H1 (cell line): ENCODE measurements around the gene TNP2. TPM values are rescaled to one million over a fixed set of nuclear protein-coding genes. Genes with fewer than 3 reads are reported as not detected.

Source experiments
- CTCF ChIA-PET: fragments of 300-600 bp; sonication (Branson Sonifier 250); formaldehyde crosslinking; loops from one replicate; lab custom pipeline; 2021; ENCODE audit not compliant: partially characterized antibody; lab: Charles Lee
- POLR2A ChIA-PET: fragments of 300-600 bp; sonication (Branson Sonifier 250); formaldehyde crosslinking; loops from one replicate; lab custom pipeline; 2021; ENCODE audit warnings: inconsistent platforms; ENCODE audit not compliant: partially characterized antibody; lab: Charles Lee
- DNase-seq, 2 experiments: peaks; one replicate each; pipeline versions ENCODE4 v3.0.0 to v3.0.0-alpha.2; 2010 to 2022; ENCODE audit warnings: low spot score in 2 of 2, low read depth in 1 of 2, mixed read lengths in 1 of 2
- FAIRE-seq: peaks from 2 replicates; lab custom pipeline; 2011; peaks lifted over from hg19 to GRCh38; lab: Jason Lieb, UNC
- H2AFZ ChIP-seq: 2 replicates; pipeline ENCODE4 v1.8.1; 2012; ENCODE audit warnings: low read length, inconsistent platforms
- H2AK5ac ChIP-seq: 2 replicates; pipeline ENCODE4 v1.6.1; 2013; ENCODE audit warnings: low read depth, low read length
- H2BK120ac ChIP-seq: replicated peaks from 2 replicates; pipeline ENCODE3; 2013; ENCODE audit warnings: low read depth, low read length, inconsistent platforms
- H2BK12ac ChIP-seq: 2 replicates; pipeline ENCODE4 v1.6.1; 2013; ENCODE audit warnings: low read depth, low read length
- H2BK15ac ChIP-seq: 2 replicates; pipeline ENCODE4 v1.6.1; 2013; ENCODE audit warnings: low read length
- H2BK20ac ChIP-seq: 2 replicates; pipeline ENCODE4 v1.6.1; 2013; ENCODE audit warnings: low read length
- H2BK5ac ChIP-seq: 2 replicates; pipeline ENCODE4 v1.6.1; 2013; ENCODE audit warnings: low read depth, low read length
- H3K14ac ChIP-seq: 2 replicates; pipeline ENCODE4 v1.6.1; 2013; ENCODE audit warnings: inconsistent platforms; ENCODE audit not compliant: insufficient read length
- H3K18ac ChIP-seq: 2 replicates; pipeline ENCODE4 v1.6.1; 2013; ENCODE audit warnings: low read length; ENCODE audit errors: extremely low read depth
- H3K23ac ChIP-seq: 2 replicates; pipeline ENCODE4 v1.6.1; 2013; ENCODE audit warnings: inconsistent platforms; ENCODE audit not compliant: insufficient read length
- H3K23me2 ChIP-seq: 2 replicates; pipeline ENCODE4 v1.6.1; 2013; ENCODE audit warnings: low read depth, low read length
- H3K27ac ChIP-seq: 2 replicates; pipeline ENCODE4 v1.6.1; 2011; ENCODE audit warnings: low read depth, low read length, inconsistent platforms
- H3K27me3 ChIP-seq, 4 experiments: replicated peaks in 1 of 4; 1 replicate in 1 of 4; 2 replicates in 3 of 4; pipeline versions ENCODE4 v1.6.1 to v1.8.1; 2011 to 2013; ENCODE audit warnings: low read length in 3 of 4, mild to moderate bottlenecking in 3 of 4, inconsistent platforms in 2 of 4, mixed read lengths in 2 of 4, moderate library complexity in 1 of 4; ENCODE audit not compliant: control insufficient read depth in 3 of 4, insufficient read depth in 3 of 4; ENCODE audit errors: extremely low read depth in 1 of 4
- H3K36me3 ChIP-seq, 4 experiments: 2 replicates each; pipeline versions ENCODE4 v1.6.1 to v1.8.1; 2011 to 2013; ENCODE audit warnings: mild to moderate bottlenecking in 4 of 4, low read length in 3 of 4, moderate library complexity in 2 of 4, control low read depth in 1 of 4, inconsistent platforms in 1 of 4; ENCODE audit not compliant: insufficient read depth in 4 of 4, control insufficient read depth in 2 of 4
- H3K4ac ChIP-seq: replicated peaks from 2 replicates; pipeline ENCODE3; 2013; ENCODE audit warnings: low read length, low read depth, mixed read lengths, inconsistent platforms; ENCODE audit not compliant: insufficient read length
- H3K4me1 ChIP-seq, 4 experiments: replicated peaks in 1 of 4; 1 replicate in 1 of 4; 2 replicates in 3 of 4; pipeline versions ENCODE4 v1.6.1 to v1.8.1; 2011 to 2013; ENCODE audit warnings: low read length in 3 of 4, inconsistent platforms in 2 of 4, mixed read lengths in 1 of 4; ENCODE audit not compliant: insufficient read depth in 4 of 4, control insufficient read depth in 3 of 4
- H3K4me2 ChIP-seq, 2 experiments: 2 replicates each; pipeline versions ENCODE4 v1.6.1 to v1.8.1; 2011 to 2013; ENCODE audit warnings: low read depth in 2 of 2, low read length in 2 of 2, control low read depth in 1 of 2, inconsistent platforms in 1 of 2, mild to moderate bottlenecking in 1 of 2; ENCODE audit not compliant: insufficient read depth in 1 of 2
- H3K4me3 ChIP-seq, 4 experiments: fragments of 200-600, 300-600 bp in 1 of 4; sonication (generic), shearing (Covaris generic), sonication (Bioruptor Twin) in 1 of 4; 2 replicates each; pipeline versions ENCODE4 v1.5.1 to v1.8.1; 2011 to 2016; ENCODE audit warnings: low read length in 4 of 4, low read depth in 3 of 4, control low read depth in 2 of 4, inconsistent platforms in 2 of 4, mild to moderate bottlenecking in 2 of 4, mixed read lengths in 1 of 4, moderate library complexity in 1 of 4; ENCODE audit not compliant: insufficient read depth in 2 of 4; ENCODE audit errors: extremely low read depth in 1 of 4
- H3K56ac ChIP-seq: replicated peaks from 2 replicates; pipeline ENCODE3; 2013; ENCODE audit warnings: low read depth, mild to moderate bottlenecking, mixed read lengths, low read length, inconsistent platforms; ENCODE audit not compliant: insufficient read length
- H3K79me1 ChIP-seq: 2 replicates; pipeline ENCODE4 v1.6.1; 2013; ENCODE audit warnings: low read depth, low read length, control low read depth
- H3K79me2 ChIP-seq, 2 experiments: 2 replicates each; pipeline versions ENCODE4 v1.6.1 to v1.8.1; 2012 to 2013; ENCODE audit warnings: low read length in 2 of 2, mild to moderate bottlenecking in 2 of 2, inconsistent platforms in 1 of 2; ENCODE audit not compliant: insufficient read depth in 2 of 2, control insufficient read depth in 1 of 2
- H3K9ac ChIP-seq, 4 experiments: replicated peaks in 1 of 4; 1 replicate in 1 of 4; 2 replicates in 3 of 4; pipeline versions ENCODE4 v1.6.1 to v1.8.1; 2011 to 2013; ENCODE audit warnings: low read depth in 3 of 4, low read length in 3 of 4, control low read depth in 2 of 4, mild to moderate bottlenecking in 2 of 4, moderate library complexity in 2 of 4, inconsistent platforms in 1 of 4; ENCODE audit errors: extremely low read depth in 1 of 4
- H3K9me3 ChIP-seq, 2 experiments: 2 replicates each; pipeline versions ENCODE4 v1.6.1 to v1.8.1; 2012 to 2013; ENCODE audit warnings: mild to moderate bottlenecking in 2 of 2, moderate library complexity in 2 of 2, control low read depth in 1 of 2, inconsistent platforms in 1 of 2, low read depth in 1 of 2, low read length in 1 of 2, mixed read lengths in 1 of 2; ENCODE audit not compliant: insufficient read depth in 2 of 2
- H4K20me1 ChIP-seq, 2 experiments: replicated peaks in 1 of 2; 2 replicates each; pipeline versions ENCODE3 to v1.8.1; 2011 to 2013; ENCODE audit warnings: inconsistent platforms in 2 of 2, low read length in 2 of 2, mild to moderate bottlenecking in 1 of 2; ENCODE audit not compliant: insufficient read depth in 2 of 2, control insufficient read depth in 1 of 2
- H4K5ac ChIP-seq: 2 replicates; pipeline ENCODE4 v1.6.1; 2013; ENCODE audit warnings: low read length, low read depth, mixed read lengths, inconsistent platforms; ENCODE audit not compliant: insufficient read length
- H4K8ac ChIP-seq: 2 replicates; pipeline ENCODE4 v1.8.0; 2013; ENCODE audit warnings: mild to moderate bottlenecking, moderate library complexity, low read length, inconsistent platforms; ENCODE audit not compliant: insufficient read depth; ENCODE audit errors: extremely low read depth
- H4K91ac ChIP-seq: replicated peaks from 2 replicates; pipeline ENCODE3; 2013; ENCODE audit warnings: low read length, mixed read lengths, inconsistent platforms; ENCODE audit not compliant: insufficient read length
- EZH2 ChIP-seq: fragments of 200-600 bp; sonication (generic); IDR thresholded peaks from 2 replicates; pipeline ENCODE4 v1.7.1; 2012; ENCODE audit warnings: low read depth, mild to moderate bottlenecking, moderate library complexity, low read length, inconsistent platforms; ENCODE audit not compliant: severe bottlenecking
- KDM5A ChIP-seq: fragments of 200-600 bp; IDR thresholded peaks from 2 replicates; pipeline ENCODE4 v1.7.1; 2012; ENCODE audit warnings: mild to moderate bottlenecking, low read length, inconsistent platforms, mixed read lengths
- PHF8 ChIP-seq: fragments of 200-600 bp; sonication (generic); conservative IDR thresholded peaks from 2 replicates; pipeline ENCODE4 v1.7.1; 2012; ENCODE audit warnings: low read depth, mild to moderate bottlenecking, inconsistent platforms, low read length, moderate library complexity
- RBBP5 ChIP-seq: IDR thresholded peaks from 2 replicates; pipeline ENCODE4 v1.7.1; 2012; ENCODE audit warnings: low read depth, mild to moderate bottlenecking, inconsistent platforms, low read length, moderate library complexity, borderline replicate concordance
- SUZ12 ChIP-seq: fragments of 200-600 bp; sonication (generic); IDR thresholded peaks from 2 replicates; pipeline ENCODE4 v1.6.1; 2012; ENCODE audit warnings: mild to moderate bottlenecking, inconsistent platforms, low read length, moderate library complexity, mixed read lengths
- TAF1 ChIP-seq: IDR thresholded peaks from 2 replicates; pipeline ENCODE4 v1.6.1; 2011; ENCODE audit warnings: mild to moderate bottlenecking, low read depth, low read length
- TAF7 ChIP-seq: optimal IDR thresholded peaks from 2 replicates; pipeline ENCODE3; 2011; ENCODE audit warnings: low read depth, mild to moderate bottlenecking, inconsistent platforms, low read length, moderate library complexity, borderline replicate concordance
- WGBS, 2 experiments: shearing (Covaris generic) in 1 of 2; methylation state at CpG; one replicate each; pipeline versions ENCODE4 v1.1.6 to v1.1.7; 2013 to 2015; ENCODE audit warnings: low lambda C conversion rate in 2 of 2, mixed read lengths in 2 of 2, inconsistent platforms in 1 of 2, low coverage in 1 of 2, missing lambda C conversion rate in 1 of 2; ENCODE audit not compliant: insufficient replicate concordance in 2 of 2, insufficient coverage in 1 of 2, insufficient read length in 1 of 2; ENCODE audit errors: extremely low coverage in 1 of 2, missing lambda C conversion rate in 1 of 2; 5-methylcytosine and 5-hydroxymethylcytosine counted together
- polyA plus RNA-seq, 7 experiments: library from polyadenylated mRNA; depleted of rRNA in 3 of 7; stranded (reverse) in 5 of 7; unstranded in 2 of 7; fragments of >200 nt in 5 of 7; fragments of 200-250 nt in 2 of 7; gene quantifications; 1 replicate in 5 of 7; 2 replicates in 1 of 7; 4 replicates in 1 of 7; pipeline versions ENCODE4 v1.2.1 to v1.2.3, GENCODE V29; 2011 to 2013; ENCODE audit warnings: missing spikeins in 2 of 7, mixed read lengths in 2 of 7
- total RNA-seq: library from RNA; stranded (reverse); fragmentation: NEBNext Ultra II Directional; extraction: Animal tissue kit (Norgen Biotek cat#: 25700); gene quantifications from 2 replicates; pipeline ENCODE4 v1.2.1, GENCODE V29; 2021
- TF ChIP-seq, protein P1 (sequence below): IDR thresholded peaks from 2 replicates; pipeline ENCODE4 v1.6.1; 2012; ENCODE audit warnings: low read length, inconsistent platforms
- TF ChIP-seq, protein P2 (sequence below): IDR thresholded peaks from 2 replicates; pipeline ENCODE4 v1.6.1; 2012; ENCODE audit warnings: inconsistent platforms

The TNP2 gene
- total and polyA plus RNA-seq, 2 of the 8 experiments (the other 6 are each of a cell fraction or from before 2014, with no cell fraction given) = not detected

DNA sequence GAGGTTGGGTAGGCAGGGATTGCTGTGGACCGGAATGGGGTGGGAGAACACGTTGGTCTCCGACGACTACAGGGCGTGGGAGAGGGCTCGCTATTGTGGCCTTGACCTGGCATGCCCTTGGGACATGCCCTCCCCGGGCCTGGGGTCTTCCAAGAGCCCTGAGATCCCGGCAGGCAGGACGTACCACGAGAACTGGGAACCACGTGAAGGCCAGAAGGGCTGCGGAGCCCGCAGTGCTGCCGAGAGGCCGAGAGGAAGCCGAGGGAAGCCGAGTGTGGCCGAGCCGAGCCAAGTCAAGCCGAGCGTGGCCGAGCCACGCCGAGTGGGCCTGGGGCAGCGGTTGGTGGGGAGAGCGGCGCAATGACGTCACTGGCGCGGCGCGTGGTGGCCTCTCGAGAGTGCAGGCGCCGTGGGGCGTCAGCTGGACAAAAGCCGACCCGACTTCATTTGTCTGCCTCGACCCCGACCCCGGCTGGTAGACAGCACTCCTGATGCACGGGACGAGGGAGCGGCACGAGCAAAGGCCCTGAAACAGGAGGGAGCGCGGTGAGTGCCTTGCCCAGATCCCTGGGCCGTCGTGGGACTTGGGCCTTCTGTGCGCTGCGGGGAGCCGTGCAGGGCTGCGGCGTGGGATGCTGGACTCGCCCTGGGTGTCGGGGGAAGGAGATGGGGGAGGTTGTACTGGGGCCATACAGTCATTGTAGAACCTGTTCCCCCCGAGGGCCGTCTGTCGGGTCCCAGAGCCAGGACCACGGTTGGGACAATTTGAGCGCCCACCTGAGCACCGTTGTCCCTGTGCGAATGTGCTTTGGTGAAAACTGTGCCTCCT is 19.7 kb downstream of the TNP2 start:
- Histone ChIP-seq H4K20me1 (peaks cover 11 to 15% of the 10 kb centered on the region in 2 experiments), H3K9ac (no peak overlapping the region), H2BK20ac (no peak overlapping the region), H3K4me3 (no peak overlapping the region), H3K9me3 (no peaks in the 10 kb centered on the region), H3K4me2 (no peak overlapping the region), H3K79me2 (peaks cover 0 to 17% of the 10 kb centered on the region in 2 experiments; a peak in 2 of 4 replicates), H3K27me3 (no peaks in the 10 kb centered on the region), H2AFZ (no peak overlapping the region), H3K23ac (no peak overlapping the region), H3K27ac (no peak overlapping the region), H4K8ac (peak overlapping the region; percentile 45; the same call in 1 of the 2 replicates), H2BK12ac (no peak overlapping the region), H3K23me2 (peaks cover 2% of the 10 kb centered on the region; the same call in 1 of the 2 replicates), H4K91ac (no peak overlapping the region), H2BK15ac (0 out of 2 replicates have a peak overlapping the region, but pooled peaks have one; percentile 19), H3K4ac (no peak overlapping the region), H3K56ac (no peak overlapping the region), H3K18ac (no peak overlapping the region), H3K36me3 (peaks cover 0 to 8% (median 3%) of the 10 kb centered on the region in 4 experiments; a peak in 4 of 8 replicates), H3K79me1 (peaks cover 4% of the 10 kb centered on the region), H3K4me1 (peaks cover 0 to 10% (median 4%) of the 10 kb centered on the region in 4 experiments; a peak in 5 of 7 replicates), H3K14ac (no peak overlapping the region), H2AK5ac (0 out of 2 replicates have a peak overlapping the region, but pooled peaks have one; percentile 82), H4K5ac (no peak overlapping the region), H2BK5ac (0 out of 2 replicates have a peak overlapping the region, but pooled peaks have one; percentile 22), H2BK120ac (no peak overlapping the region)
- DNase-seq (no peak), FAIRE-seq (no peak)
- POLR2A ChIA-PET = interaction anchor here (0.8 to 2.2 kb wide), 8 partner anchors 9 to 298 kb away, joined by 3 to 6 read pairs (median 3); no protein-coding TSS in a partner anchor
- WGBS, 2 experiments = 96% methylated on average over 53 of the region's 63 CpGs; no CpG with 5 or more reads in 1 of the 2 experiments
- CTCF ChIA-PET = no interaction called here
- TF ChIP-seq KDM5A (no peak), RBBP5 (no peak), PHF8 (no peak), TAF1 (no peak), TAF7 (no peak), SUZ12 (no peak), EZH2 (no peak)
- TF ChIP-seq, protein P1, sequence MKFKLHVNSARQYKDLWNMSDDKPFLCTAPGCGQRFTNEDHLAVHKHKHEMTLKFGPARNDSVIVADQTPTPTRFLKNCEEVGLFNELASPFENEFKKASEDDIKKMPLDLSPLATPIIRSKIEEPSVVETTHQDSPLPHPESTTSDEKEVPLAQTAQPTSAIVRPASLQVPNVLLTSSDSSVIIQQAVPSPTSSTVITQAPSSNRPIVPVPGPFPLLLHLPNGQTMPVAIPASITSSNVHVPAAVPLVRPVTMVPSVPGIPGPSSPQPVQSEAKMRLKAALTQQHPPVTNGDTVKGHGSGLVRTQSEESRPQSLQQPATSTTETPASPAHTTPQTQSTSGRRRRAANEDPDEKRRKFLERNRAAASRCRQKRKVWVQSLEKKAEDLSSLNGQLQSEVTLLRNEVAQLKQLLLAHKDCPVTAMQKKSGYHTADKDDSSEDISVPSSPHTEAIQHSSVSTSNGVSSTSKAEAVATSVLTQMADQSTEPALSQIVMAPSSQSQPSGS = no peak
- TF ChIP-seq, protein P2, sequence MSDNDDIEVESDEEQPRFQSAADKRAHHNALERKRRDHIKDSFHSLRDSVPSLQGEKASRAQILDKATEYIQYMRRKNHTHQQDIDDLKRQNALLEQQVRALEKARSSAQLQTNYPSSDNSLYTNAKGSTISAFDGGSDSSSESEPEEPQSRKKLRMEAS = no peak
